Astrocyte (in vitro differentiated cells and primary cell): Measurements from ENCODE around the gene C19orf25. TPM values are rescaled to one million over a fixed set of nuclear protein-coding genes. Genes with fewer than 3 reads are reported as not detected.
A peak's percentile ranks its signal among the peaks of the same experiment; 100 is the strongest.

Experiments
- DNase-seq: peaks from one replicate; pipeline ENCODE4 v3.0.0-alpha.2; 2010; ENCODE audit warnings: low read depth
- FAIRE-seq: peaks from 2 replicates; lab custom pipeline; 2011; peaks lifted over from hg19 to GRCh38; lab: Jason Lieb, UNC
- H2AFZ ChIP-seq: 2 replicates; pipeline ENCODE4 v1.6.0; 2012; ENCODE audit warnings: low read depth, low read length, inconsistent platforms
- H3K27ac ChIP-seq: 2 replicates; pipeline ENCODE4 v1.5.1; 2011; ENCODE audit warnings: low read depth, low read length, inconsistent platforms
- H3K27me3 ChIP-seq: 2 replicates; pipeline ENCODE4 v1.6.0; 2011; ENCODE audit warnings: low read length, inconsistent platforms; ENCODE audit not compliant: insufficient read depth
- H3K36me3 ChIP-seq: 2 replicates; pipeline ENCODE4 v1.5.1; 2011; ENCODE audit warnings: low read length, inconsistent platforms; ENCODE audit not compliant: insufficient read depth
- H3K4me1 ChIP-seq: 2 replicates; pipeline ENCODE4 v1.5.1; 2011; ENCODE audit warnings: low read length, inconsistent platforms; ENCODE audit not compliant: insufficient read depth
- H3K4me2 ChIP-seq: 2 replicates; pipeline ENCODE4 v1.6.0; 2012; ENCODE audit warnings: low read length, inconsistent platforms
- H3K4me3 ChIP-seq: 2 replicates; pipeline ENCODE4 v1.5.1; 2011; ENCODE audit warnings: low read depth, mild to moderate bottlenecking, low read length, inconsistent platforms; ENCODE audit not compliant: insufficient read depth
- H3K79me2 ChIP-seq: 2 replicates; pipeline ENCODE4 v1.6.0; 2012; ENCODE audit warnings: mild to moderate bottlenecking, low read length, inconsistent platforms; ENCODE audit not compliant: insufficient read depth
- H3K9ac ChIP-seq: 2 replicates; pipeline ENCODE4 v1.6.0; 2012; ENCODE audit warnings: mild to moderate bottlenecking, low read length, inconsistent platforms
- H3K9me3 ChIP-seq: 2 replicates; pipeline ENCODE4 v1.5.1; 2012; ENCODE audit warnings: low read depth, mild to moderate bottlenecking, low read length, inconsistent platforms; ENCODE audit not compliant: insufficient read depth
- H4K20me1 ChIP-seq: 2 replicates; pipeline ENCODE4 v1.6.0; 2012; ENCODE audit warnings: low read length, inconsistent platforms; ENCODE audit not compliant: insufficient read depth
- H3K27ac Mint-ChIP-seq: one replicate; pipeline ENCODE4 v1.8.0; 2021; ENCODE audit warnings: mild to moderate bottlenecking, mixed read lengths; ENCODE audit not compliant: unreplicated experiment
- H3K27me3 Mint-ChIP-seq: one replicate; pipeline ENCODE4 v1.8.0; 2021; ENCODE audit warnings: low read depth, mixed read lengths; ENCODE audit not compliant: unreplicated experiment
- H3K36me3 Mint-ChIP-seq: one replicate; pipeline ENCODE4 v1.8.0; 2021; ENCODE audit warnings: low read depth, mixed read lengths; ENCODE audit not compliant: unreplicated experiment
- H3K4me1 Mint-ChIP-seq: one replicate; pipeline ENCODE4 v1.8.0; 2021; ENCODE audit warnings: low read depth, mixed read lengths; ENCODE audit not compliant: unreplicated experiment
- H3K4me3 Mint-ChIP-seq: one replicate; pipeline ENCODE4 v1.8.0; 2021; ENCODE audit warnings: mild to moderate bottlenecking, moderate library complexity, mixed read lengths; ENCODE audit not compliant: unreplicated experiment
- H3K9me3 Mint-ChIP-seq: one replicate; pipeline ENCODE4 v1.8.0; 2021; ENCODE audit warnings: mild to moderate bottlenecking, mixed read lengths; ENCODE audit not compliant: unreplicated experiment
- CTCF ChIP-seq: IDR thresholded peaks from 2 replicates; pipeline ENCODE4 v1.5.1; 2011; ENCODE audit warnings: low read depth, mild to moderate bottlenecking, inconsistent platforms, low read length, moderate library complexity; ENCODE audit not compliant: insufficient read depth
- EZH2 ChIP-seq: IDR thresholded peaks from 2 replicates; pipeline ENCODE4 v1.6.1; 2012; ENCODE audit warnings: mild to moderate bottlenecking, low read length, inconsistent platforms; ENCODE audit not compliant: insufficient read depth
- total RNA-seq: library from RNA; stranded (reverse); gene quantifications from 2 replicates; pipeline ENCODE4 v1.2.1, GENCODE V29; 2021

C19orf25 gene
- total RNA-seq, 1 donor from 2014 or later = 32.4 TPM

DNA sequence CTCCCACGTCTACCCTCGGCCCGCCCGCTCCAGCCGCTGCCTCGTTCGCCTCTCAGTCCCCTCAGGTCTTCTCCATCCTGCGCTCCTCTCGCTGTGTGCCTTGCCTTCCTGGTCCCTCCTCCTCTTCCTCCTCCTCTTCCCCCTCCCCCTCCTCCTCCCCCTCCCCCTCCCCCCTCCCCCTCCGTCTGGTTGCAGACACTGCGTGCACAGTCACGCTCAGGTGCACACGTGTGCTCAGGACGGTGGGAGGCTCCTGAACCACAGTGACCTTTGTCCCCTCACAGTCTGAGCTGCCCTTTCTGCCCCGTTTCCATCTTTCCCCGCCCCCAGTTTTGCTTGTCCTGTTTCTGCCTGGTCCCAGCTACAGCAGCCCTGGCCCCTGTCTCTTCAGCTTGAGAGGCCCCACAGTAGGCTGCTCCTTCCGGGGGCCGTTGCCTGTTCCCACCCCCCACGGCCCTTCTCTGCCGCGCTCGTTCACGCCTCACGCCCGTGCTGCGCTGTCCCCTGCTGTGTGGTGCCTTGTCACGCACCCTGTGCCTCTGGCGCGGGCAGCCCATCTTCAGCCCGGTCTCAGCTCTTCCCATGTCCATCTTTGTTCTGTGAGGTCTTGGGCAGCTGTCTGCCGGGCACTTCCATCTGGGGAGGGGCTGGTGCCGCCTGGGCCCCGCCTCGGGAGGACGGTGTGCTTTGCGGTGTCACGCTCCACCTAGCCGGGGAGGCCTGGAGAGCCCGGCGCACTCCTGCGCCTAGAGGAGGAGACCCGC lies 54.6 kb downstream of the C19orf25 start:
- Histone ChIP-seq H3K9me3 (no peaks in the 10 kb centered on the region), H3K27ac (peak overlapping the region; percentile 0), H3K79me2 (peaks cover 90% of the 10 kb centered on the region), H3K36me3 (peaks cover 23% of the 10 kb centered on the region), H3K4me3 (no peak overlapping the region), H4K20me1 (peaks cover 79% of the 10 kb centered on the region), H2AFZ (no peak overlapping the region), H3K4me1 (peaks cover 10% of the 10 kb centered on the region), H3K4me2 (no peak overlapping the region), H3K27me3 (no peaks in the 10 kb centered on the region), H3K9ac (no peak overlapping the region)
- FAIRE-seq = no peak
- TF ChIP-seq EZH2 (no peak), CTCF (no peak)
- H3K27ac Mint-ChIP-seq = no peak overlapping the region
- H3K36me3 Mint-ChIP-seq = peaks cover 6% of the 10 kb centered on the region
- no peaks in the 10 kb centered on the region for H3K27me3 Mint-ChIP-seq
- H3K4me1 Mint-ChIP-seq = peaks cover under 1% of the 10 kb centered on the region
- peak overlapping the region; percentile 57 for H3K4me3 Mint-ChIP-seq
- no peaks in the 10 kb centered on the region for H3K9me3 Mint-ChIP-seq
- DNase-seq = no peak

DNA sequence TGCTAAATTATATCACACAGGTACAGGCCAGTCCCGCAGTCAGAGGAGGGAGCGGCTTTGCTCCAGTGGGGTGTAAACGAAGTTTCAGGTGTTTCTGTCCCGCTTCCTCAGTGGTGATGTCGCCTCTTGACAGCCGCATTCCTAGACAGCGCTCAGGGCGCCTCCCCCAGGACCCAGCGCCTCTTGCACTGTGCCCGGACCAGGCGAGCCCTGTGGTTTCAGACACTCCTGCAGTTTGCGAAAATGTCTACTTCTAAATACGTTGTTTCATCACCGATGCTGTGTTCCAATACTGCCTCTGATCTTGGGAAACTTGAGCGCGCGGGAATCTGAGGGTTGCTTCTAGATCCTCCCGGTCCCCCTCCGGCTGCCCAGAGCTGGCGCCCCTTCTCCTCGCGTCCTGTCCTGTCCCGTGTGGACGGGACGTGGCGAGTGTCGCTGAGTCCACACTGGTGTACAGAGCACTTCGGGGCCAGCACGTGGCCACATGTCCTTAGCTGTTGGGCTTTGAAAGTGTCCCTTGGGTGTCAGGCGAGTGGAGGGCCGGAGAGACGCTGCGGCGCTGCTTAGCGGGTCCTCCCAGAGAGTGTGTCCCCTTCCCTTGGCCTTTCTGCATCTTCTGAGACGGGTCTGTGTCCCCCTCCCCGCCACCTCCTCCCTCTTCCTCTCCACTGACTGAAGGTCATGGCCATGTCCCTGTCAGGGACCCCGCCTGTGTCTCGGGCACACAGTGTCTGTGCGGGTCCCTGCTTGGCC lies 55.4 kb downstream of the C19orf25 start:
- Histone ChIP-seq H3K27ac (no peak overlapping the region), H3K36me3 (peaks cover 29% of the 10 kb centered on the region), H3K79me2 (peaks cover 94% of the 10 kb centered on the region)

More for the DNA sequence above, 55.4 kb downstream of the C19orf25 start:
- DNase-seq (no peak), FAIRE-seq (no peak)
- Mint-ChIP-seq H3K4me1 (peaks cover 1% of the 10 kb centered on the region), H3K27ac (no peak overlapping the region), H3K9me3 (no peaks in the 10 kb centered on the region), H3K4me3 (peak overlapping the region; percentile 5), H3K36me3 (peaks cover 6% of the 10 kb centered on the region), H3K27me3 (no peaks in the 10 kb centered on the region)
- Histone ChIP-seq H3K9ac (no peak overlapping the region), H3K27me3 (no peaks in the 10 kb centered on the region), H3K4me3 (no peak overlapping the region), H3K4me1 (peaks cover 10% of the 10 kb centered on the region), H3K9me3 (no peaks in the 10 kb centered on the region), H4K20me1 (peaks cover 86% of the 10 kb centered on the region), H2AFZ (no peak overlapping the region), H3K4me2 (no peak overlapping the region)
- TF ChIP-seq CTCF (no peak), EZH2 (no peak)

Other genes starting within 250 kb of the C19orf25 start
- 18.8 and 19.8 TPM in 2 replicates for gene CBARP, start 241.2 kb downstream of the C19orf25 start, total RNA-seq
- 154 and 170 TPM in 2 replicates for gene ATP5F1D, start 237.5 kb downstream of the C19orf25 start, total RNA-seq
- 119 and 141 TPM in 2 replicates for gene MIDN, start 230.6 kb downstream of the C19orf25 start, total RNA-seq
- 184 and 215 TPM in 2 replicates for gene CIRBP, start 209.9 kb downstream of the C19orf25 start, total RNA-seq
- gene FAM174C, start 203.7 kb downstream of the C19orf25 start, total RNA-seq = 50.5 and 50.8 TPM in 2 replicates
- 7.0 and 8.4 TPM in 2 replicates for gene EFNA2, start 193.3 kb downstream of the C19orf25 start, total RNA-seq
- 64.0 and 67.3 TPM in 2 replicates for gene NDUFS7, start 95.3 kb downstream of the C19orf25 start, total RNA-seq
- 34.1 and 35.9 TPM in 2 replicates for gene GAMT, start 77.7 kb downstream of the C19orf25 start, total RNA-seq
- gene DAZAP1, start 71.6 kb downstream of the C19orf25 start, total RNA-seq = 94.7 and 108 TPM in 2 replicates
- gene RPS15, start 40.8 kb downstream of the C19orf25 start, total RNA-seq = 973 and 1,045 TPM in 2 replicates
- gene APC2, start 29.1 kb downstream of the C19orf25 start, total RNA-seq = 5.5 and 7.1 TPM in 2 replicates
- gene PCSK4, start 11.1 kb upstream of the C19orf25 start, total RNA-seq = 2.7 and 3.9 TPM in 2 replicates
- 5.7 and 6.6 TPM in 2 replicates for gene REEP6, start 12.0 kb upstream of the C19orf25 start, total RNA-seq
- 4.7 and 5.5 TPM in 2 replicates for gene ADAMTSL5, start 33.8 kb upstream of the C19orf25 start, total RNA-seq
- gene PLK5, start 44.9 kb upstream of the C19orf25 start, total RNA-seq = 0.09 TPM in 1 of 2 replicates, not detected in the other
- 51.8 and 52.1 TPM in 2 replicates for gene MEX3D, start 89.1 kb upstream of the C19orf25 start, total RNA-seq
- gene MBD3, start 113.7 kb upstream of the C19orf25 start, total RNA-seq = 64.0 and 71.9 TPM in 2 replicates
- 255 and 257 TPM in 2 replicates for gene UQCR11, start 126.2 kb upstream of the C19orf25 start, total RNA-seq
- gene TCF3, start 173.4 kb upstream of the C19orf25 start, total RNA-seq = 156 and 173 TPM in 2 replicates